CD4-positive, alpha-beta T cell treated with Interleukin-1 beta for 1 hour (primary cell): ENCODE results near the gene GSAP.

Experiments
- DNase-seq, 2 donors: peaks; one replicate each; pipeline ENCODE4 v3.0.0-alpha.2; 2020 to 2022

GSAP gene

GRCh38 chr7:77326131-77326530, 90.0 kb downstream of the GSAP start:
- DNase-seq, result no peak

GRCh38 chr7:77321300-77321699, 94.8 kb downstream of the GSAP start:
- no peak for DNase-seq

GRCh38 chr7:77320714-77321113, 95.4 kb downstream of the GSAP start:
- DNase-seq, result no peak

- no peak for DNase-seq
These were observed 96.0 kb downstream of the GSAP start for GRCh38 chr7:77320137-77320536.

- DNase-seq, result no peak
These were observed 98.1 kb downstream of the GSAP start for GRCh38 chr7:77318019-77318418.

GRCh38 chr7:77316219-77316978, 99.8 kb downstream of the GSAP start:
- DNase-seq, result peak in 1 of 2 donors; percentile 17

- no peak for DNase-seq
These were observed 101.0 kb downstream of the GSAP start for GRCh38 chr7:77315182-77315591.

- no peak for DNase-seq
These were observed 102.2 kb downstream of the GSAP start for GRCh38 chr7:77313876-77314480.

- no peak for DNase-seq
These were observed 103.1 kb downstream of the GSAP start for GRCh38 chr7:77313085-77313484.

- DNase-seq, result no peak
These were observed 105.2 kb downstream of the GSAP start for GRCh38 chr7:77310982-77311381.

GRCh38 chr7:77309714-77310220, 106.4 kb downstream of the GSAP start:
- DNase-seq, result no peak

DNA sequence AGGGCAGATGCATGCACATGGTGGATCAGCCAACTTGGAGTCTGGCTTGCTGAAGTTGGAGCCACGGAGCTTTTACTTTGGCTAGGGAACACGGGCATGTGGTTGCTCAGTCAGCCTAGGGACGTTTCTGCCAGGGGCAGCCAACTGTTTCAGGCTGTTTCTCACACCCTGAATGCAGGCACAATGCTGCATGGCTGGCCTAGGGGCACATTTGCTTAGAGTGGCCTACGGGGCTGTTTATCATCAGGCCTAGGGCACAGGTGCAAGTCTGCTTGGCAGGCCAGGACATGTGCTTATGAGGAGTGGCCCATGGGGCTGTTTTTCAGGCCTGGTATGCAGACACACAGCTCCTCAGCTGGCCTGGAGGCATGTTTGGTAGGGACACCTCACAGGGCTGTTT, 107.4 kb downstream of the GSAP start:
- no peak for DNase-seq

- no peak for DNase-seq
These were observed 109.7 kb downstream of the GSAP start for GRCh38 chr7:77306231-77307067.

DNA sequence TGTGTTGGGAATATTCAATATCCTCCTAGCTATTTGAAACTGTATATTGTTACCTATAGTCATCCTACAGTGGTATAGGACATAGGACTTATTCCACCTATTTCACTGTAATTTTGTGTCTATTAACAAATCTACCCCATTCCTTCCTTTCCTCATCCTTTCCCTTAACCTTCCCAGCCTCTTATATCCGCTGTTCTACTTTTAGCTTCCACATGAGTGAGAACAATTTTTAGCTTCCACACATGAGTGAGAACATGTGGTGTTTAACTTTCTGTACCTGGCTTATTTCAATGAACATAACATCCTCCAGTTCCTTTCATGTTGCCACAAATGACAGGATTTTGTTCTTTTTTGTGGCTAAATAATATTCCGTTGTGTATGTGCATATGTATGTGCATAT, 120.6 kb downstream of the GSAP start:
- DNase-seq, result no peak

DNA sequence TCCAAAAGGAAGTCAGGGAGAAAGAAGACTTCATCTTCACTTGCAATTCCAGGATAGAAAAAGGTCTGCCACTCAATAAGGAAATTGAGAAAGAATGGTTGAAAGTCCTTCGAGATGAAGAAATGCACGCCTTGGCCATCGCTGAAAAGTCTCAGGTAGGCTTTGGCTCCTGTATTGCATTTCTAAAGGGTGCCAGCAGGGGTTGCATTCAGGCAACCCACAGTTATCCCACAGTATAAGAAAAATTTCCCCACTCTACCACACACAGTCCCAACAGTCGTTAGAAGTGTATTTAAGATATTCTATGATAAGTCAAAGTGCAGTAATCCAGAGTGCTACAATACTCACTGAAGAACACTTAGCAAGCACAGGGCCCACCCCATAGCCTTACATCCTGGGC, 123.1 kb downstream of the GSAP start:
- no peak for DNase-seq

GRCh38 chr7:77290425-77290824, 125.7 kb downstream of the GSAP start:
- no peak for DNase-seq

- DNase-seq, result no peak
These were observed 126.8 kb downstream of the GSAP start for GRCh38 chr7:77289387-77289786.

GRCh38 chr7:77288676-77289320, 127.4 kb downstream of the GSAP start:
- DNase-seq, result no peak

GRCh38 chr7:77284616-77285015, 131.5 kb downstream of the GSAP start:
- DNase-seq, result no peak

- DNase-seq, result no peak
These were observed 132.1 kb downstream of the GSAP start for GRCh38 chr7:77284005-77284404.

- DNase-seq, result no peak
These were observed 133.3 kb downstream of the GSAP start for GRCh38 chr7:77282897-77283296.

DNA sequence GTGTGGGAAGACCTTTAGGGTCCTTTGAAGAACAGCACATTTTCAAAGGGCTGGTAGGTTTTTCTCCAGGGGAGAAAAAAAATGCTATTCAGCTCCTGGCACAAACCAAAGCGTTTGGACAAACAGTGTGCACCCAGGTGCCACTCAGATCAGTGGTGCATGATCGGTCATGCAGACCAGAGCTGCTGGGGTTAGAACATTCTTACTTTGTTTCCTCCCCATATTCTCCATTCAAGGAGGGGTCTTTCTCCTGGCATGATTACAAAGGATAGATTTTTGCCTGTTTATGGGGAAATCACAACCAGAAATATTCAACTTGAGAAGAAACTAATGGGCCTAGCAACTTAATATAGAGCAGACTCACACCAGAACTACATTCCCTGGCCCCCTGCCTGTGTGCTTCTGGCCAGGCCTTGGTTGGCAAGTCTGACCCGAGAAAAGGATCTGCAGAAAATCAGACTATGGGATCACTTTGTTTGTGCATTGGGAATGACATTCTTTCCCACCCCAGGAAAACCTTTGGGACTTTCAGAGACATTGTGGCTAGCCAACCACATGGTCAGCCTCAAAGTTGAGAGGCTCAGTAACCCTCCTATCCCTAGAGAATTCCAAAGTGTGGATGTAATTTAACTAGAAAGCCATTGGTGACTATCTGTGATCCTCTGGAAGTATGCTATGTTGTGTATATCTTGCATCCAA, 134.2 kb downstream of the GSAP start:
- DNase-seq, result no peak
